ENCODE measurements around the gene SBK2. TPM values are rescaled to one million over a fixed set of nuclear protein-coding genes. Genes with fewer than 3 reads are reported as not detected.

The SBK2 gene
- polyA plus RNA-seq, 1 of the 3 experiments (the other 2 are of a cell fraction): 0.20 TPM

GRCh38 chr19:55516878-55517620 is 19.9 kb downstream of the SBK2 start:
- Histone ChIP-seq H3K27me3 (ENCODE audit: insufficient read depth) (no peaks in the 10 kb centered on the region), H3K9ac (no peak overlapping the region), H3K9me3 (no peaks in the 10 kb centered on the region), H2AFZ (ENCODE audit: low read depth) (peak overlapping the region; percentile 66; the same call in 1 of the 2 replicates), H3F3A (replicated peaks; ENCODE audit: insufficient read depth) (peaks cover 4% of the 10 kb centered on the region), H3K36me3 (replicated peaks in 1 of 2; ENCODE audit: control insufficient read depth in 1 of 2, insufficient read depth in 2 of 2, low read length in 1 of 2) (no peaks in the 10 kb centered on the region), H4K20me1 (ENCODE audit: insufficient read depth) (no peaks in the 10 kb centered on the region), H3K4me1 (ENCODE audit: control insufficient read depth in 1 of 2, insufficient read depth in 2 of 2, low read depth in 1 of 2, low read length in 1 of 2) (peaks cover 0 to 11% of the 10 kb centered on the region in 2 experiments; a peak in 1 of 4 replicates), H3K9me2 (no peaks in the 10 kb centered on the region), H3K4me3 (ENCODE audit: low read depth in 2 of 2, low read length in 1 of 2) (peak overlapping the region; percentile 46 to 54), H3K4me2 (peak overlapping the region; percentile 76), H3K79me2 (ENCODE audit: insufficient read depth) (no peaks in the 10 kb centered on the region), H3K27ac (ENCODE audit: low read depth in 2 of 2, low read length in 1 of 2) (peak overlapping the region; percentile 38 to 39; a peak in 1 of 4 replicates)
- DNase-seq: peak; percentile 100
- 14% methylated on average over 47 of the region's 61 CpGs for WGBS (ENCODE audit: low lambda C conversion rate)
- POLR2A ChIA-PET: interaction anchor here (0.5 to 1.0 kb wide), 3 partner anchors 70 to 114 kb away, joined by 3 read pairs; partner anchors contain the start of gene FIZ1
- CTCF ChIA-PET: interaction anchor here (0.5 to 2.2 kb wide), 31 partner anchors 9 to 115 kb away, joined by 3 to 30 read pairs (median 3); partner anchors contain the start of genes FIZ1, ZNF524, ZNF784 and ZNF865
- TF ChIP-seq GABPA (IDR thresholded peaks at IDR 0.05; ENCODE audit: low read depth): no peak
- TF ChIP-seq CHD2 (IDR thresholded peaks at IDR 0.05; ENCODE audit: low read length, partially characterized antibody): peak; percentile 76
- TF ChIP-seq MAX (IDR thresholded peaks at IDR 0.05; ENCODE audit: low read depth): 0 out of 2 replicates have a peak, but pooled peaks have one; percentile 46
- TF ChIP-seq, protein P1, sequence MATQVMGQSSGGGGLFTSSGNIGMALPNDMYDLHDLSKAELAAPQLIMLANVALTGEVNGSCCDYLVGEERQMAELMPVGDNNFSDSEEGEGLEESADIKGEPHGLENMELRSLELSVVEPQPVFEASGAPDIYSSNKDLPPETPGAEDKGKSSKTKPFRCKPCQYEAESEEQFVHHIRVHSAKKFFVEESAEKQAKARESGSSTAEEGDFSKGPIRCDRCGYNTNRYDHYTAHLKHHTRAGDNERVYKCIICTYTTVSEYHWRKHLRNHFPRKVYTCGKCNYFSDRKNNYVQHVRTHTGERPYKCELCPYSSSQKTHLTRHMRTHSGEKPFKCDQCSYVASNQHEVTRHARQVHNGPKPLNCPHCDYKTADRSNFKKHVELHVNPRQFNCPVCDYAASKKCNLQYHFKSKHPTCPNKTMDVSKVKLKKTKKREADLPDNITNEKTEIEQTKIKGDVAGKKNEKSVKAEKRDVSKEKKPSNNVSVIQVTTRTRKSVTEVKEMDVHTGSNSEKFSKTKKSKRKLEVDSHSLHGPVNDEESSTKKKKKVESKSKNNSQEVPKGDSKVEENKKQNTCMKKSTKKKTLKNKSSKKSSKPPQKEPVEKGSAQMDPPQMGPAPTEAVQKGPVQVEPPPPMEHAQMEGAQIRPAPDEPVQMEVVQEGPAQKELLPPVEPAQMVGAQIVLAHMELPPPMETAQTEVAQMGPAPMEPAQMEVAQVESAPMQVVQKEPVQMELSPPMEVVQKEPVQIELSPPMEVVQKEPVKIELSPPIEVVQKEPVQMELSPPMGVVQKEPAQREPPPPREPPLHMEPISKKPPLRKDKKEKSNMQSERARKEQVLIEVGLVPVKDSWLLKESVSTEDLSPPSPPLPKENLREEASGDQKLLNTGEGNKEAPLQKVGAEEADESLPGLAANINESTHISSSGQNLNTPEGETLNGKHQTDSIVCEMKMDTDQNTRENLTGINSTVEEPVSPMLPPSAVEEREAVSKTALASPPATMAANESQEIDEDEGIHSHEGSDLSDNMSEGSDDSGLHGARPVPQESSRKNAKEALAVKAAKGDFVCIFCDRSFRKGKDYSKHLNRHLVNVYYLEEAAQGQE (IDR thresholded peaks at IDR 0.05; ENCODE audit: low read depth, low read length): no peak
- no peak for TF ChIP-seq PBX3 (IDR thresholded peaks at IDR 0.05)
- peak; percentile 83 for TF ChIP-seq CTCF (IDR thresholded peaks at IDR 0.05)
- TF ChIP-seq JUND (IDR thresholded peaks at IDR 0.05): no peak
- TF ChIP-seq RAD21 (IDR thresholded peaks at IDR 0.05; ENCODE audit: low read length): peak; percentile 91
- TF ChIP-seq, protein P2, sequence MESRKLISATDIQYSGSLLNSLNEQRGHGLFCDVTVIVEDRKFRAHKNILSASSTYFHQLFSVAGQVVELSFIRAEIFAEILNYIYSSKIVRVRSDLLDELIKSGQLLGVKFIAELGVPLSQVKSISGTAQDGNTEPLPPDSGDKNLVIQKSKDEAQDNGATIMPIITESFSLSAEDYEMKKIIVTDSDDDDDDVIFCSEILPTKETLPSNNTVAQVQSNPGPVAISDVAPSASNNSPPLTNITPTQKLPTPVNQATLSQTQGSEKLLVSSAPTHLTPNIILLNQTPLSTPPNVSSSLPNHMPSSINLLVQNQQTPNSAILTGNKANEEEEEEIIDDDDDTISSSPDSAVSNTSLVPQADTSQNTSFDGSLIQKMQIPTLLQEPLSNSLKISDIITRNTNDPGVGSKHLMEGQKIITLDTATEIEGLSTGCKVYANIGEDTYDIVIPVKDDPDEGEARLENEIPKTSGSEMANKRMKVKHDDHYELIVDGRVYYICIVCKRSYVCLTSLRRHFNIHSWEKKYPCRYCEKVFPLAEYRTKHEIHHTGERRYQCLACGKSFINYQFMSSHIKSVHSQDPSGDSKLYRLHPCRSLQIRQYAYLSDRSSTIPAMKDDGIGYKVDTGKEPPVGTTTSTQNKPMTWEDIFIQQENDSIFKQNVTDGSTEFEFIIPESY (IDR thresholded peaks at IDR 0.05; ENCODE audit: borderline replicate concordance, low read depth): no peak
- TF ChIP-seq USF2 (IDR thresholded peaks at IDR 0.05; ENCODE audit: borderline replicate concordance, low read depth, low read length): no peak
- TF ChIP-seq EP300 (IDR thresholded peaks at IDR 0.05; ENCODE audit: borderline replicate concordance in 1 of 2, low read depth in 1 of 2, low read length in 1 of 2): no peak
- no peak for TF ChIP-seq GATA2 (CRISPR knock-in tag; IDR thresholded peaks at IDR 0.05)
- no peak for TF ChIP-seq ELF1 (IDR thresholded peaks at IDR 0.05)
- TF ChIP-seq NFIC (IDR thresholded peaks at IDR 0.05; ENCODE audit: borderline replicate concordance): no peak
- TF ChIP-seq SMC3 (IDR thresholded peaks at IDR 0.05; ENCODE audit: low read depth, low read length): peak; percentile 100
- TF ChIP-seq TCF12 (IDR thresholded peaks at IDR 0.05): no peak
- TF ChIP-seq RXRA (IDR thresholded peaks at IDR 0.05; ENCODE audit: borderline replicate concordance, low read depth): no peak
- TF ChIP-seq NRF1 (IDR thresholded peaks at IDR 0.05; ENCODE audit: low read depth, low read length): no peak
- no peak for TF ChIP-seq USF1 (IDR thresholded peaks at IDR 0.05; ENCODE audit: borderline replicate concordance, low read depth)
- TF ChIP-seq FOXJ3 (CRISPR knock-in tag; IDR thresholded peaks at IDR 0.05): no peak; the same call in none of the 2 replicates
- no peak for TF ChIP-seq POLR2AphosphoS5 (IDR thresholded peaks at IDR 0.05; ENCODE audit: low read depth, low read length)
- no peak for TF ChIP-seq SIN3A (IDR thresholded peaks at IDR 0.05; ENCODE audit: borderline replicate concordance, low read depth, low read length)
